ENCODE results near the gene PCOLCE2.

DNA sequence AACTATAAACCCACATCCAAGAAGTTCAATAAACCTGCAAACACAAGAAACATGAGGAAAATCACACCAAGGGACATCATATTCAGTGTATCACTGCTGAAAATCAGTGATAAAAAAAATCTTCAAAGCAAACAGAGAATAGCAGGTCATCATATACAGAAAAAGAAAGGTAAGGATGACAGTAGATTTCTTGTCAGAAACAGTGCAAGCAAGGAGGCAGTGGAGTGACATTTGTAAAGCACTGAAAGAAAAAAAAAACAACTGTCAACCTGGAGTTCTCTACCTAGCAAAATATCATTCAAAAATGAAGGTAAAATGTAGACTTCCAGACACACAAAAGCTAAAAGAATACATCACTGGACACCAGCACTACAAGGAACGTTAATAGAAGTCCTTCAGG lies 93.6 kb downstream of the PCOLCE2 start:
- no peak for TF ChIP-seq POLR2A (IDR thresholded peaks at IDR 0.05; ENCODE audit: low read length)
- no peak for TF ChIP-seq GATA1 (IDR thresholded peaks at IDR 0.05; ENCODE audit: low read depth, low read length)

All from erythroblast (primary cell).